K562 (cell line): ENCODE data around the gene ACTN2. TPM values are rescaled to one million over a fixed set of nuclear protein-coding genes. Genes with fewer than 3 reads are reported as not detected.

Source experiments
- ATAC-seq: fragments of 200-7000 bp; cut with Tn5 transposase; 3 replicates; pipeline ENCODE4 v1.9.1; 2020; ENCODE audit warnings: moderate library complexity
- BruUV-seq: library from RNA; stranded (reverse); fragments of 400-500 nt; replicated peaks from 2 replicates; lab custom pipeline; 2021; lab: Mats Ljungman, UMichigan
- CTCF ChIA-PET: fragments of 300-600 bp; formaldehyde crosslinking; extraction: SDS; loops from one replicate; lab custom pipeline; 2021; ENCODE audit warnings: low intra/inter-chr PET ratio; lab: Yijun Ruan, JAX
- POLR2A ChIA-PET: fragments of 300-600, 350-650 bp; sonication (Branson Sonifier 250); formaldehyde crosslinking; extraction: SDS; loops from one replicate; lab custom pipeline; 2021; ENCODE audit warnings: antibody characterized with exemption, inconsistent platforms; lab: Yijun Ruan, JAX
- DNase-seq, 4 experiments: peaks; one replicate each; pipeline versions ENCODE4 v3.0.0 to v3.0.0-alpha.2; 2011 to 2018; ENCODE audit warnings: low spot score in 3 of 4, mixed read lengths in 3 of 4; ENCODE audit errors: extremely low read depth in 1 of 4
- FAIRE-seq: peaks from 2 replicates; lab custom pipeline; 2011; peaks lifted over from hg19 to GRCh38; lab: Jason Lieb, UNC
- H2AFZ ChIP-seq: 2 replicates; pipeline ENCODE4 v1.6.0; 2011; ENCODE audit warnings: low read depth, low read length, control low read depth, inconsistent platforms
- H3K27ac ChIP-seq: fragments of 200-600 bp; 3 replicates; pipeline ENCODE4 v1.8.0; 2011; ENCODE audit warnings: low read depth, mild to moderate bottlenecking, control low read depth, inconsistent platforms, low read length, moderate library complexity, mixed read lengths; ENCODE audit errors: extremely low read depth
- H3K27me3 ChIP-seq, 2 experiments: fragments of 300-600 bp in 1 of 2; 2 replicates in 1 of 2; 3 replicates in 1 of 2; pipeline versions ENCODE4 v1.6.0 to v1.8.0; 2011; ENCODE audit warnings: inconsistent platforms in 2 of 2, low read length in 2 of 2, mild to moderate bottlenecking in 1 of 2, mixed read lengths in 1 of 2, moderate library complexity in 1 of 2; ENCODE audit not compliant: control insufficient read depth in 2 of 2, insufficient read depth in 2 of 2
- H3K36me3 ChIP-seq: fragments of 300-600 bp; 3 replicates; pipeline ENCODE4 v1.8.0; 2011; ENCODE audit warnings: mild to moderate bottlenecking, low read length, inconsistent platforms; ENCODE audit not compliant: control insufficient read depth, insufficient read depth
- H3K4me1 ChIP-seq, 2 experiments: fragments of 200-600 bp in 1 of 2; replicated peaks in 1 of 2; 2 replicates in 1 of 2; 3 replicates in 1 of 2; pipeline versions ENCODE4 v1.5.1 to v1.8.0; 2011; ENCODE audit warnings: inconsistent platforms in 2 of 2, low read length in 2 of 2, mild to moderate bottlenecking in 1 of 2, mixed read lengths in 1 of 2, moderate library complexity in 1 of 2; ENCODE audit not compliant: control insufficient read depth in 2 of 2, insufficient read depth in 2 of 2
- H3K4me2 ChIP-seq: 2 replicates; pipeline ENCODE4 v1.6.1; 2011; ENCODE audit warnings: low read length, control low read depth, inconsistent platforms, mixed read lengths; ENCODE audit not compliant: insufficient read depth
- H3K4me3 ChIP-seq: fragments of 200-600 bp; sonication (generic), shearing (Covaris generic); 2 replicates; pipeline ENCODE4 v1.5.1; 2016; ENCODE audit warnings: control low read depth, inconsistent platforms
- H3K79me2 ChIP-seq: fragments of 200-600 bp; 3 replicates; pipeline ENCODE4 v1.8.0; 2011; ENCODE audit warnings: low read length, inconsistent platforms; ENCODE audit not compliant: control insufficient read depth, insufficient read depth
- H3K9ac ChIP-seq, 2 experiments: 2 replicates each; pipeline versions ENCODE4 v1.6.0 to v1.6.1; 2011; ENCODE audit warnings: low read depth in 2 of 2, low read length in 2 of 2, control low read depth in 1 of 2, inconsistent platforms in 1 of 2, mild to moderate bottlenecking in 1 of 2, mixed read lengths in 1 of 2; ENCODE audit not compliant: insufficient read depth in 1 of 2
- H3K9me1 ChIP-seq: one replicate; pipeline ENCODE4 v1.6.0; 2011; ENCODE audit warnings: inconsistent platforms, mild to moderate bottlenecking, low read length, moderate library complexity; ENCODE audit not compliant: control insufficient read depth, insufficient read depth
- H3K9me3 ChIP-seq: replicated peaks from 2 replicates; pipeline ENCODE4 v1.5.1; 2011; ENCODE audit warnings: low read depth, low read length, inconsistent platforms; ENCODE audit not compliant: control insufficient read depth, insufficient read depth
- H4K20me1 ChIP-seq: replicated peaks from 2 replicates; pipeline ENCODE4 v1.6.1; 2011; ENCODE audit warnings: low read length, inconsistent platforms, mixed read lengths; ENCODE audit not compliant: control insufficient read depth, insufficient read depth
- CHCHD3 ChIP-seq: fragments of 250-450 bp; sonication (Bioruptor Pico); IDR thresholded peaks from 2 replicates; pipeline ENCODE4 v2.1.2; 2022; ENCODE audit warnings: mild to moderate bottlenecking
- ETV1 ChIP-seq: fragments of 450-650 bp; conservative IDR thresholded peaks from 2 replicates; pipeline ENCODE4 v1.6.1; 2016; ENCODE audit warnings: missing genetic modification characterization, control low read depth, low read depth, missing compliant biosample characterization
- MEF2D ChIP-seq: conservative IDR thresholded peaks from 2 replicates; pipeline ENCODE4 v1.6.1; 2016; ENCODE audit warnings: low read depth, missing genetic modification characterization, missing compliant biosample characterization
- PHB ChIP-seq: fragments of 250-450 bp; sonication (Bioruptor Pico); IDR thresholded peaks from 2 replicates; pipeline ENCODE4 v1.5.0; 2021
- POLR2G ChIP-seq: fragments of 200-400 bp; formaldehyde crosslinking; IDR thresholded peaks from 2 replicates; pipeline ENCODE4 v1.6.1; 2017; ENCODE audit warnings: low read depth, mild to moderate bottlenecking, antibody characterized with exemption, low read length, moderate library complexity
- SRSF9 ChIP-seq: fragments of 200-400 bp; formaldehyde crosslinking; IDR thresholded peaks from 2 replicates; pipeline ENCODE4 v1.6.1; 2017; ENCODE audit warnings: low read depth, low read length, borderline replicate concordance
- WGBS: fragments of 100-300 bp; shearing (Covaris generic); methylation state at CpG from one replicate; pipeline ENCODE4 v1.1.6; 2016; ENCODE audit warnings: low coverage, mixed read lengths; ENCODE audit not compliant: insufficient coverage; ENCODE audit errors: missing lambda C conversion rate; 5-methylcytosine and 5-hydroxymethylcytosine counted together
- in situ Hi-C: fragments of 300-500 bp; cut with MboI; formaldehyde crosslinking; loops from 4 replicates; pipeline ENCODE4 v1.15.0; 2018; ENCODE audit warnings: inconsistent platforms, mixed read lengths
- intact Hi-C: fragments of 100-400 bp; cut with micrococcal nuclease; formaldehyde crosslinking; loops from 2 replicates; pipeline ENCODE4 v1.14.2; 2022
- polyA plus RNA-seq, 8 experiments: library from polyadenylated mRNA; depleted of rRNA in 4 of 8; stranded (reverse) in 5 of 8; unstranded in 3 of 8; fragments of >200 nt; fragmentation: Nextera tagmentation in 2 of 8; fragmentation: Illumina TruSeq in 1 of 8; extraction: Ambion mirVana in 2 of 8; extraction: Trizol in 1 of 8; gene quantifications; 2 replicates each; pipeline versions ENCODE4 v1.2.1 to v1.2.3, GENCODE V29; 2011 to 2014; ENCODE audit warnings: inconsistent platforms in 1 of 8, missing spikeins in 1 of 8
- total RNA-seq, 7 experiments: library from RNA; depleted of rRNA in 6 of 7; stranded (reverse); fragments of >200 nt in 6 of 7; fragmentation: Illumina TruSeq in 2 of 7; extraction: Trizol in 2 of 7; gene quantifications; 2 replicates each; pipeline versions ENCODE4 v1.2.1 to v1.2.3, GENCODE V29; 2011 to 2021; ENCODE audit warnings: low replicate concordance in 1 of 7
- TF ChIP-seq, protein P1 (sequence below): fragments of 450-650 bp; IDR thresholded peaks from 2 replicates; pipeline ENCODE4 v1.6.1; 2017; ENCODE audit warnings: mild to moderate bottlenecking, moderate library complexity
- TF ChIP-seq, protein P2 (sequence below): fragments of 250-450 bp; sonication (Bioruptor Pico); IDR thresholded peaks from 2 replicates; pipeline ENCODE4 v1.5.0; 2021; ENCODE audit warnings: mild to moderate bottlenecking, borderline replicate concordance
- TF ChIP-seq, protein P3 (sequence below), 2 experiments: fragments of 450-650 bp; IDR thresholded peaks; 2 replicates each; pipeline ENCODE4 v1.6.1; 2018; ENCODE audit warnings: mild to moderate bottlenecking in 2 of 2, low read depth in 1 of 2; ENCODE audit not compliant: partially characterized antibody in 2 of 2

The ACTN2 gene
- total and polyA plus RNA-seq, 9 of the 15 experiments (the other 6 are each of a cell fraction or from before 2014, with no cell fraction given): 0.18 to 0.94 (median 0.42) TPM

DNA sequence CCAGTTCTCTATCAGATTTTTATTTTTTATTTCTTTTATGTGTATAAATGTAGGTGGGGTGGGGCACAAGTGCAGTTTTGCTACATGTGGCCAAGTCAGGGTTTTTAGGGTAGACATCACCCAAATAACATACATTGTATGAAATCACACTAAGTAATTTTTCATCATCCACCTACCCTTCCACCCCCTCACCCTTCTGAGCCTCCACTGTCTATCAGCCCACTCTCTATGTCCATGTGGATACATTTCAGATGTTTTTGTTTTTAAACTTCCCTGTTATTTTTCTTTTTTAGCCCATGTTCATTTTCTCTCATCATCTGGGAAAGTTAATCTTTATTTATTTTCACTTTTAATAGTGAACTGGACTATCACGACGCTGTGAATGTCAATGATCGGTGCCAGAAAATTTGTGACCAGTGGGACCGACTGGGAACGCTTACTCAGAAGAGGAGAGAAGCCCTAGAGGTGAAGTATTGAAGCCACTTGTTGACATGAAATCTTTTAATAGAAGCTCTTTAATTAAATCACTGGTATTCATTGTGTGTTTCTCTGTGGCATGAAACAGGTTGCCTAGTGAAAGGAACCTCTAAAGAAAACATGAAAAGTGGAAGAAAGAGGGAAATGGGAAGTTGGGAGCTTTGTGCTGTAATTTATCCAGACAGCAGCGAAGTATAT lies 61.1 kb downstream of the ACTN2 start:
- Histone ChIP-seq H2AFZ (no peak overlapping the region), H3K4me1 (peaks cover 4% of the 10 kb centered on the region in 2 experiments; a peak in 3 of 5 replicates), H3K4me2 (no peak overlapping the region), H4K20me1 (no peaks in the 10 kb centered on the region)
- POLR2A ChIA-PET: interaction anchor here (0.7 kb wide), 1 partner anchor 13 kb away, joined by 3 read pairs; no protein-coding TSS in a partner anchor
- no peak for TF ChIP-seq POLR2G
- TF ChIP-seq PHB (CRISPR knock-in tag): no peak
- TF ChIP-seq SRSF9: no peak
- no peak for TF ChIP-seq ETV1 (tag)
- TF ChIP-seq, protein P1, sequence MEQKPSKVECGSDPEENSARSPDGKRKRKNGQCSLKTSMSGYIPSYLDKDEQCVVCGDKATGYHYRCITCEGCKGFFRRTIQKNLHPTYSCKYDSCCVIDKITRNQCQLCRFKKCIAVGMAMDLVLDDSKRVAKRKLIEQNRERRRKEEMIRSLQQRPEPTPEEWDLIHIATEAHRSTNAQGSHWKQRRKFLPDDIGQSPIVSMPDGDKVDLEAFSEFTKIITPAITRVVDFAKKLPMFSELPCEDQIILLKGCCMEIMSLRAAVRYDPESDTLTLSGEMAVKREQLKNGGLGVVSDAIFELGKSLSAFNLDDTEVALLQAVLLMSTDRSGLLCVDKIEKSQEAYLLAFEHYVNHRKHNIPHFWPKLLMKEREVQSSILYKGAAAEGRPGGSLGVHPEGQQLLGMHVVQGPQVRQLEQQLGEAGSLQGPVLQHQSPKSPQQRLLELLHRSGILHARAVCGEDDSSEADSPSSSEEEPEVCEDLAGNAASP: no peak
- no peak for TF ChIP-seq CHCHD3 (CRISPR knock-in tag)
- TF ChIP-seq MEF2D: no peak
- TF ChIP-seq, protein P2, sequence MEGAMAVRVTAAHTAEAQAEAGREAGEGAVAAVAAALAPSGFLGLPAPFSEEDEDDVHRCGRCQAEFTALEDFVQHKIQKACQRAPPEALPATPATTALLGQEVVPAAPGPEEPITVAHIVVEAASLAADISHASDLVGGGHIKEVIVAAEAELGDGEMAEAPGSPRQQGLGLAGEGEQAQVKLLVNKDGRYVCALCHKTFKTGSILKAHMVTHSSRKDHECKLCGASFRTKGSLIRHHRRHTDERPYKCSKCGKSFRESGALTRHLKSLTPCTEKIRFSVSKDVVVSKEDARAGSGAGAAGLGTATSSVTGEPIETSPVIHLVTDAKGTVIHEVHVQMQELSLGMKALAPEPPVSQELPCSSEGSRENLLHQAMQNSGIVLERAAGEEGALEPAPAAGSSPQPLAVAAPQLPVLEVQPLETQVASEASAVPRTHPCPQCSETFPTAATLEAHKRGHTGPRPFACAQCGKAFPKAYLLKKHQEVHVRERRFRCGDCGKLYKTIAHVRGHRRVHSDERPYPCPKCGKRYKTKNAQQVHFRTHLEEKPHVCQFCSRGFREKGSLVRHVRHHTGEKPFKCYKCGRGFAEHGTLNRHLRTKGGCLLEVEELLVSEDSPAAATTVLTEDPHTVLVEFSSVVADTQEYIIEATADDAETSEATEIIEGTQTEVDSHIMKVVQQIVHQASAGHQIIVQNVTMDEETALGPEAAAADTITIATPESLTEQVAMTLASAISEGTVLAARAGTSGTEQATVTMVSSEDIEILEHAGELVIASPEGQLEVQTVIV (CRISPR knock-in tag): no peak
- TF ChIP-seq, protein P3, sequence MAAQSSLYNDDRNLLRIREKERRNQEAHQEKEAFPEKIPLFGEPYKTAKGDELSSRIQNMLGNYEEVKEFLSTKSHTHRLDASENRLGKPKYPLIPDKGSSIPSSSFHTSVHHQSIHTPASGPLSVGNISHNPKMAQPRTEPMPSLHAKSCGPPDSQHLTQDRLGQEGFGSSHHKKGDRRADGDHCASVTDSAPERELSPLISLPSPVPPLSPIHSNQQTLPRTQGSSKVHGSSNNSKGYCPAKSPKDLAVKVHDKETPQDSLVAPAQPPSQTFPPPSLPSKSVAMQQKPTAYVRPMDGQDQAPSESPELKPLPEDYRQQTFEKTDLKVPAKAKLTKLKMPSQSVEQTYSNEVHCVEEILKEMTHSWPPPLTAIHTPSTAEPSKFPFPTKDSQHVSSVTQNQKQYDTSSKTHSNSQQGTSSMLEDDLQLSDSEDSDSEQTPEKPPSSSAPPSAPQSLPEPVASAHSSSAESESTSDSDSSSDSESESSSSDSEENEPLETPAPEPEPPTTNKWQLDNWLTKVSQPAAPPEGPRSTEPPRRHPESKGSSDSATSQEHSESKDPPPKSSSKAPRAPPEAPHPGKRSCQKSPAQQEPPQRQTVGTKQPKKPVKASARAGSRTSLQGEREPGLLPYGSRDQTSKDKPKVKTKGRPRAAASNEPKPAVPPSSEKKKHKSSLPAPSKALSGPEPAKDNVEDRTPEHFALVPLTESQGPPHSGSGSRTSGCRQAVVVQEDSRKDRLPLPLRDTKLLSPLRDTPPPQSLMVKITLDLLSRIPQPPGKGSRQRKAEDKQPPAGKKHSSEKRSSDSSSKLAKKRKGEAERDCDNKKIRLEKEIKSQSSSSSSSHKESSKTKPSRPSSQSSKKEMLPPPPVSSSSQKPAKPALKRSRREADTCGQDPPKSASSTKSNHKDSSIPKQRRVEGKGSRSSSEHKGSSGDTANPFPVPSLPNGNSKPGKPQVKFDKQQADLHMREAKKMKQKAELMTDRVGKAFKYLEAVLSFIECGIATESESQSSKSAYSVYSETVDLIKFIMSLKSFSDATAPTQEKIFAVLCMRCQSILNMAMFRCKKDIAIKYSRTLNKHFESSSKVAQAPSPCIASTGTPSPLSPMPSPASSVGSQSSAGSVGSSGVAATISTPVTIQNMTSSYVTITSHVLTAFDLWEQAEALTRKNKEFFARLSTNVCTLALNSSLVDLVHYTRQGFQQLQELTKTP (IDR thresholded peaks at IDR 0.05; ENCODE audit: low read depth in 1 of 2, partially characterized antibody in 2 of 2): no peak
- TF ChIP-seq, all 486 proteins: peak for 0
- DNase-seq: no peak
- H3K36me3 ChIP-seq: no peaks in the 10 kb centered on the region
- CTCF ChIA-PET: no interaction called here
- BruUV-seq: no TSS peak
- intact Hi-C loops: no loop called here
- no peaks in the 10 kb centered on the region for H3K79me2 ChIP-seq
- H3K27ac ChIP-seq: no peak overlapping the region
- peaks cover 18 to 37% of the 10 kb centered on the region in 2 experiments for H3K27me3 ChIP-seq
- ATAC-seq: no peak
- H3K9me1 ChIP-seq: no peaks in the 10 kb centered on the region
- H3K9me3 ChIP-seq: no peaks in the 10 kb centered on the region
- no peak overlapping the region for H3K4me3 ChIP-seq
- in situ Hi-C loops: loop anchor here (25.0 kb wide), 2 partner anchors 640 to 815 kb away; no protein-coding TSS in a partner anchor
- H3K9ac ChIP-seq: no peak overlapping the region
- WGBS: 7% methylated on average over 6 of the region's 6 CpGs
- FAIRE-seq: no peak
